H9 (cell line): ENCODE data around the gene PLA2G4E. TPM values are rescaled to one million over a fixed set of nuclear protein-coding genes. Genes with fewer than 3 reads are reported as not detected.

Experiments used
- DNase-seq: peaks from one replicate; pipeline ENCODE4 v3.0.0-alpha.2; 2017
- H2AFZ ChIP-seq: one replicate; pipeline ENCODE4 v1.6.1; 2013; ENCODE audit warnings: mild to moderate bottlenecking, low read length, control low read depth, moderate library complexity
- H2AK5ac ChIP-seq: 2 replicates; pipeline ENCODE4 v1.6.1; 2013; ENCODE audit warnings: low read length, control low read depth, mixed read lengths; ENCODE audit not compliant: insufficient read length
- H2BK120ac ChIP-seq: one replicate; pipeline ENCODE4 v1.6.1; 2013; ENCODE audit warnings: low read depth, mild to moderate bottlenecking, low read length, control low read depth, inconsistent platforms; ENCODE audit not compliant: poor library complexity, severe bottlenecking
- H2BK12ac ChIP-seq: 2 replicates; pipeline ENCODE4 v1.6.1; 2013; ENCODE audit warnings: low read length, control low read depth, mixed read lengths, low read depth; ENCODE audit not compliant: insufficient read length
- H2BK15ac ChIP-seq: 2 replicates; pipeline ENCODE4 v1.6.1; 2013; ENCODE audit warnings: low read depth, low read length, control low read depth
- H2BK20ac ChIP-seq: one replicate; pipeline ENCODE4 v1.6.1; 2013; ENCODE audit warnings: low read depth, mild to moderate bottlenecking, low read length, control low read depth, inconsistent platforms; ENCODE audit not compliant: poor library complexity, severe bottlenecking
- H2BK5ac ChIP-seq: 2 replicates; pipeline ENCODE4 v1.6.1; 2013; ENCODE audit warnings: low read length, control low read depth, mixed read lengths; ENCODE audit not compliant: insufficient read length
- H3K14ac ChIP-seq: 2 replicates; pipeline ENCODE4 v1.6.1; 2013; ENCODE audit warnings: low read length, control low read depth; ENCODE audit not compliant: insufficient read depth
- H3K18ac ChIP-seq: 2 replicates; pipeline ENCODE4 v1.6.1; 2013; ENCODE audit warnings: low read depth, mild to moderate bottlenecking, mixed read lengths, low read length, control low read depth; ENCODE audit not compliant: insufficient read length
- H3K23ac ChIP-seq: 2 replicates; pipeline ENCODE4 v1.6.1; 2013; ENCODE audit warnings: low read length, control low read depth, mixed read lengths, low read depth; ENCODE audit not compliant: insufficient read length
- H3K23me2 ChIP-seq: 2 replicates; pipeline ENCODE4 v1.6.1; 2013; ENCODE audit warnings: low read depth, mild to moderate bottlenecking, mixed read lengths, low read length, control low read depth; ENCODE audit not compliant: insufficient read length, poor library complexity, severe bottlenecking
- H3K27ac ChIP-seq: 2 replicates; pipeline ENCODE4 v1.5.1; 2013; ENCODE audit warnings: low read length, control low read depth, mixed read lengths, low read depth; ENCODE audit not compliant: insufficient read length
- H3K27me3 ChIP-seq: 2 replicates; pipeline ENCODE4 v1.6.1; 2013; ENCODE audit warnings: low read length, control low read depth, inconsistent platforms; ENCODE audit not compliant: insufficient read depth
- H3K4ac ChIP-seq: 2 replicates; pipeline ENCODE4 v1.6.1; 2013; ENCODE audit warnings: low read depth, mild to moderate bottlenecking, control low read depth, inconsistent platforms, low read length, moderate library complexity
- H3K4me1 ChIP-seq: 2 replicates; pipeline ENCODE4 v1.6.1; 2013; ENCODE audit warnings: low read length, control low read depth, inconsistent platforms; ENCODE audit not compliant: insufficient read depth
- H3K4me2 ChIP-seq: 2 replicates; pipeline ENCODE4 v1.6.1; 2013; ENCODE audit warnings: low read length, control low read depth, mixed read lengths; ENCODE audit not compliant: insufficient read length, insufficient read depth
- H3K56ac ChIP-seq: 2 replicates; pipeline ENCODE4 v1.6.1; 2013; ENCODE audit warnings: low read depth, mild to moderate bottlenecking, mixed read lengths, low read length, control low read depth; ENCODE audit not compliant: insufficient read length
- H3K79me1 ChIP-seq: 2 replicates; pipeline ENCODE4 v1.6.1; 2013; ENCODE audit warnings: low read depth, mild to moderate bottlenecking, moderate library complexity, low read length, control low read depth, inconsistent platforms; ENCODE audit not compliant: insufficient read depth, poor library complexity, severe bottlenecking
- H3K79me2 ChIP-seq: 2 replicates; pipeline ENCODE4 v1.6.1; 2013; ENCODE audit warnings: low read length, control low read depth, inconsistent platforms; ENCODE audit not compliant: insufficient read depth
- H3K9ac ChIP-seq: 2 replicates; pipeline ENCODE4 v1.6.1; 2013; ENCODE audit warnings: low read length, control low read depth, mixed read lengths; ENCODE audit not compliant: insufficient read length; ENCODE audit errors: extremely low read depth
- H3K9me3 ChIP-seq: one replicate; pipeline ENCODE4 v1.6.1; 2013; ENCODE audit warnings: low read depth, low read length, inconsistent platforms; ENCODE audit not compliant: control insufficient read depth
- H3T11ph ChIP-seq: one replicate; pipeline ENCODE4 v1.6.1; 2013; ENCODE audit warnings: mild to moderate bottlenecking, low read length, control low read depth, inconsistent platforms
- H4K20me1 ChIP-seq: one replicate; pipeline ENCODE4 v1.6.1; 2013; ENCODE audit not compliant: control insufficient read depth, insufficient read length, insufficient read depth
- H4K5ac ChIP-seq: 2 replicates; pipeline ENCODE4 v1.6.1; 2013; ENCODE audit warnings: low read depth, mild to moderate bottlenecking, mixed read lengths, low read length, control low read depth; ENCODE audit not compliant: insufficient read length
- H4K8ac ChIP-seq: replicated peaks from 2 replicates; pipeline ENCODE4 v1.6.1; 2013; ENCODE audit warnings: low read length, control low read depth, mixed read lengths, low read depth; ENCODE audit not compliant: insufficient read length
- H4K91ac ChIP-seq: 2 replicates; pipeline ENCODE4 v1.6.1; 2013; ENCODE audit warnings: low read depth, mild to moderate bottlenecking, moderate library complexity, mixed read lengths, low read length, control low read depth; ENCODE audit not compliant: insufficient read length
- H3K27ac Mint-ChIP-seq, 3 experiments: 2 replicates in 2 of 3; 3 replicates in 1 of 3; pipeline ENCODE4 v1.8.0; 2020 to 2021; ENCODE audit warnings: mixed read lengths in 3 of 3, mild to moderate bottlenecking in 1 of 3, moderate library complexity in 1 of 3
- H3K27me3 Mint-ChIP-seq: 2 replicates; pipeline ENCODE4 v1.8.0; 2021; ENCODE audit warnings: low read depth, mild to moderate bottlenecking, moderate library complexity, mixed read lengths
- H3K36me3 Mint-ChIP-seq, 3 experiments: 2 replicates in 2 of 3; 3 replicates in 1 of 3; pipeline ENCODE4 v1.8.0; 2020 to 2021; ENCODE audit warnings: low read depth in 3 of 3, mixed read lengths in 3 of 3; ENCODE audit not compliant: insufficient read depth in 1 of 3
- H3K4me1 Mint-ChIP-seq, 2 experiments: 2 replicates each; pipeline ENCODE4 v1.8.0; 2020; ENCODE audit warnings: mixed read lengths in 2 of 2
- H3K4me3 Mint-ChIP-seq, 2 experiments: 2 replicates in 1 of 2; 3 replicates in 1 of 2; pipeline ENCODE4 v1.8.0; 2020 to 2021; ENCODE audit warnings: mild to moderate bottlenecking in 2 of 2, mixed read lengths in 2 of 2, moderate library complexity in 1 of 2
- H3K9me3 Mint-ChIP-seq, 2 experiments: 2 replicates in 1 of 2; 3 replicates in 1 of 2; pipeline ENCODE4 v1.8.0; 2020; ENCODE audit warnings: mild to moderate bottlenecking in 2 of 2, mixed read lengths in 2 of 2, moderate library complexity in 1 of 2
- CTCF ChIP-seq: fragments of 200-600 bp; sonication (generic); conservative IDR thresholded peaks from 3 replicates; pipeline ENCODE4 v1.8.0; 2021; ENCODE audit warnings: antibody characterized with exemption, mild to moderate bottlenecking
- WGBS: extraction: QIAGEN DNeasy Blood & Tissue Kit; methylation state at CpG from one replicate; pipeline ENCODE4 v1.1.7; 2013; ENCODE audit warnings: missing lambda C conversion rate, low lambda C conversion rate, mixed read lengths; ENCODE audit not compliant: insufficient read length; ENCODE audit errors: extremely low coverage; 5-methylcytosine and 5-hydroxymethylcytosine counted together
- total RNA-seq: library from RNA; stranded (reverse); gene quantifications from 2 replicates; pipeline ENCODE4 v1.2.1, GENCODE V29; 2021

Gene PLA2G4E
- total RNA-seq, 1 experiment from 2014 or later, result not detected

GRCh38 chr15:42042602-42043400, 22.0 kb upstream of the PLA2G4E start:
- no peak overlapping the region for H3K14ac ChIP-seq
- no peak overlapping the region for H3K23ac ChIP-seq
- no peak for DNase-seq
- H3K4me1 Mint-ChIP-seq, result peaks cover 5% of the 10 kb centered on the region in 2 experiments; a peak in 3 of 4 replicates
- H2BK12ac ChIP-seq, result no peak overlapping the region
- H2BK120ac ChIP-seq, result no peak overlapping the region
- H4K8ac ChIP-seq, result no peak overlapping the region
- WGBS, result no CpG with 5 or more reads among the region's 5 CpGs
- H4K5ac ChIP-seq, result no peak overlapping the region
- H2AK5ac ChIP-seq, result no peak overlapping the region
- H3K27ac ChIP-seq, result no peak overlapping the region
- no peak overlapping the region for H3K27ac Mint-ChIP-seq
- no peaks in the 10 kb centered on the region for H3K9me3 ChIP-seq
- H4K91ac ChIP-seq, result no peak overlapping the region
- no peak overlapping the region for H3K4me3 Mint-ChIP-seq
- no peak overlapping the region for H3T11ph ChIP-seq
- H3K79me2 ChIP-seq, result no peaks in the 10 kb centered on the region
- H3K9ac ChIP-seq, result no peak overlapping the region
- H3K4me2 ChIP-seq, result no peak overlapping the region
- H3K4ac ChIP-seq, result no peak overlapping the region
- H2AFZ ChIP-seq, result no peak overlapping the region
- peaks cover 0 to 4% of the 10 kb centered on the region in 2 experiments; a peak in 1 of 5 replicates for H3K9me3 Mint-ChIP-seq
- TF ChIP-seq CTCF, result no peak
- no peaks in the 10 kb centered on the region for H3K4me1 ChIP-seq
- H3K79me1 ChIP-seq, result no peaks in the 10 kb centered on the region
- no peak overlapping the region for H2BK5ac ChIP-seq
- H3K27me3 Mint-ChIP-seq, result no peaks in the 10 kb centered on the region; the same call in 1 of the 2 replicates
- no peaks in the 10 kb centered on the region for H4K20me1 ChIP-seq
- H2BK20ac ChIP-seq, result no peak overlapping the region
- 0 out of 2 replicates have a peak overlapping the region, but pooled peaks have one; percentile 53 for H2BK15ac ChIP-seq
- no peaks in the 10 kb centered on the region for H3K27me3 ChIP-seq
- H3K56ac ChIP-seq, result no peak overlapping the region
- H3K23me2 ChIP-seq, result no peaks in the 10 kb centered on the region
- no peak overlapping the region for H3K18ac ChIP-seq
- no peaks in the 10 kb centered on the region; a peak in 1 of 7 replicates for H3K36me3 Mint-ChIP-seq
